NCI-H2196 (cell line): ENCODE results near the gene CCNI.

Experiments
- DNase-seq: peaks from one replicate; lab custom pipeline; 2025; ENCODE audit not compliant: unreplicated experiment; lab: John Stamatoyannopoulos, UW

The CCNI gene

DNA sequence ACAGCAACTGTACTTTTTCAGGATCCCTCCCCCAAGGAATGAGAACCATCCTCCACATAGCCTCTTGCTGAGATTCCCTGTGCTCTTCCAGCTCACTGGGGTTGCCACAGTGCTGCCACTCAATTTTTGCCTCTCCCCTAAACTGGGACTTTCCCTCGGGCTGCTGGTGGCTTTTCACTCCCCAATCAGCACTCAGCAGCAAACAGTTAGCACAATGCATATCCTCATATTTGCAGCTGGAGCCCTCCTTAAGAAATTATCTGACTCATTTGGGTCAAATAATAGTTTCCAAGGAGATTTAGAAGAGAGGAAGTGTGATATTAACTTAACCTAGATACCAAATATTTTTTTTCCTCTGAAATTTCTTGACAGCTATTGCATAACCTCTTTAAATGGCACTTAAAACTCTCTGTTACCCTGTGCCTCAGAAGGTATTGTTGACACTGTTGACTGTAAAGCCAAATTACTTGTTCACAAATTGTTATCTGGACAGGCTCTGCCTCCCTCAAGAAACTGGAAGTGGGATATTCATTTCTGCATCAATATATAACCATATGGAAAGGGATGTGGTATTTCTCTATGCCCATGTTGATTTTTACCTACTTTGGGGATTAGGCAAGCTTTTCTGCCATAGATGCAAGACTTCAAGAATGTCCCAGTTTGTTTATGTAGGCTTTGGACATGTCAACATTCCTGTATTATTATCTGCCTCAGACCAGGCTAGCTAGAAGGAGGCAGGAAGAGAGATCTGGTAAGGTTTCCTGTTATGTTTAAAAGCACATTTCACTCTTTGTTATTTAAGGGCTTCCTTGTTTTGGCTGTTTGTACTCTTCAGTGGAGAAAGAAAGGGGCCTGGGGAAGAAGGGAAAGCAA lies 68.2 kb downstream of the CCNI start:
- DNase-seq: no peak

DNA sequence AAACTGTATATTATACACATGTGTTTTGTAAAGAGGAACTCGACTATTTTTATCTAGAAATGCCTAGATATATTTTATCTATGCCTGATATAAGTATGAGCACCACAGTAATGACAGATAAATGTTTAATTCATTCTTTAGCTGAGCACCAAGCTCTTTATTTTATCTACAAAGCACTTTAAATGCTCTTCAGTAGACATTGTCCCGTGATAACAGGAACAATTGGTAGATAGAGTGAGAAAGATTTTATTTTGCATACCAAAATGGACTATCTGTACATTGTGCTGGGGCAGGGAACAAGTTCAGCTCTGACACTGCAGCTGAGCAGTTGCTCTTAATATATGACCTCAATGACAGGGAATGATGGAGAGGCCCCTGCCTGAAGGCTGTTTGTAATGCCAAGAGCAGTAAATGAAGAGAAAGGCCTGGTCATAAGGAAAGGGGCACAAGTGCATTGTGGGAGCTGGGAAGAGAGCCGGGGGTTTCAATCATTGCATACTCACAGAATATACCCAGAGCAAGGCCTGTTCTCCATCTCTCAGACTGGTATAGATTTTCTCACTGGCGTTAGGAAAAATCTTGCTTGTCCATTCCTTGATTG lies 68.9 kb downstream of the CCNI start:
- DNase-seq: no peak

DNA sequence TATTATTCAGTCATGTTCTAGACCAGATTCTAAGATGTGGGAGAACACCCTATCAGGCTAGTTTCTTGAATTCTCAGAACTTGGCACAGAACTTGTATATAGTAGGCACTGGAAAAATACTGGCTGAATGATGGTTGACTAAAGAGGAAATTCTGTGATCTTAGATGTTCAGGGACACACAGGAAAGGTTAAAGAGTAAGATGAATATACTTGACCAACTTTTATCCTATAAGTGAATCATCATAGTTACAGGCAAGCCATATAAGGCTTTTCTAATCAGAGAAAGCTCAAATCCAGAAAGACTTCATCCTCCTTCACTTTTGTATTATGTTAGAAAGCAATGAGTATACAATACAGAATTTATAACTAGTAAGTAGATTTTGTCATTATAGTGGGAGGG lies 72.4 kb downstream of the CCNI start:
- DNase-seq: no peak

DNA sequence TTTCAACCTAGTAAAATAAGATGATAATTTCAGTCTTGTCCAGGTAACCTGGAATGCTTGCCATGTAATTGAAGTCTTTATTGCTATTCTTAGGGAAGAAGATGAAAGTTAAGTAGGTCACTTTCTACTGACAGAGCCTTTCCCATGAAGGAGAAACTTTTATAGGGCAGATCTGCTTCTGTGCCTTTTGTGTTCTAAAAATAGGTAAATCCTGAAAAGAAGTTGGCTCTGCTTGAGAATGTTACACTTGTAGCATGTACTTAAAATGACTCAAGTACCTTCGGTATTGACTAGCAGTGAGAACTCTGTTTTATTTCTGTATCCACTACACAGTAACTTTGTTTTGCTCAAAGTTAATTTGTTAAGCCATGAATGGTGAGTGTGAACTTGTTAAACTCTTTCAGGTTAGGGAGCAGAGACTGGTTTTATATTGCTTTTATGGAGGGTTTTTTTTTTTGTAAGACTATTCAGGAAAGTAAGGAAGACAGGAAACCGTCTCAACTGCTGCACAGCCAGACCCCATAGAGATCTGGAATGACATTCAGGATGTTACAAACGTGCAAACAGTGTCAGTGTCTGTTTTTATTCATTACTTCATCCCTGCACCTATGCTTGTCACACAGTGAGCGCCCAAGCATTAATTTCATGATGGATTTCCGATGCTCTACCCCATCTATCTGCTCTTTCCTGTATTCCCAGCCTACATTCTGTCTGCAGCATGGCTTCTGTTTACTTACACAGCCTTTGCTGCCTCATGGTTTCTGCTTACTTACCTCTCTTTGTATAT lies 73.3 kb downstream of the CCNI start:
- no peak for DNase-seq

DNA sequence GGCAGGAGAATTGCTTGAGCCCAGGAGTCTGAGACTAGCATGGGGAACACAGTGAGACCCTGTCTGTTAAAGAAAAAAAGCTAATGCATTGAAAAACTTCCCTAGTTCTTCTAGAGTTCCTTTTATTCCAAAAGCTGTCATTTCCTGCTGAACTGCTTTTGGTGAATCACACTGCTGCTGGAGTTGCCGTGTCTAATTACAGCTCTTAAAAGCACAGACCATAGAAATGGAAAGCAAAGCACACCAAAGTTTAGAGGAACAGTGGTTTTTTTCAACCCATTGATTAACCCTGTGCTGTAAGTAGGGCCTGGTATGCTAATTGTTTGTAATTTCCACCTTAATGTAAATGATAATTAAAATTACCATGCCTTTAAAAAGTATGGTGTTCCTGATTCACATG lies 73.9 kb downstream of the CCNI start:
- DNase-seq: no peak

DNA sequence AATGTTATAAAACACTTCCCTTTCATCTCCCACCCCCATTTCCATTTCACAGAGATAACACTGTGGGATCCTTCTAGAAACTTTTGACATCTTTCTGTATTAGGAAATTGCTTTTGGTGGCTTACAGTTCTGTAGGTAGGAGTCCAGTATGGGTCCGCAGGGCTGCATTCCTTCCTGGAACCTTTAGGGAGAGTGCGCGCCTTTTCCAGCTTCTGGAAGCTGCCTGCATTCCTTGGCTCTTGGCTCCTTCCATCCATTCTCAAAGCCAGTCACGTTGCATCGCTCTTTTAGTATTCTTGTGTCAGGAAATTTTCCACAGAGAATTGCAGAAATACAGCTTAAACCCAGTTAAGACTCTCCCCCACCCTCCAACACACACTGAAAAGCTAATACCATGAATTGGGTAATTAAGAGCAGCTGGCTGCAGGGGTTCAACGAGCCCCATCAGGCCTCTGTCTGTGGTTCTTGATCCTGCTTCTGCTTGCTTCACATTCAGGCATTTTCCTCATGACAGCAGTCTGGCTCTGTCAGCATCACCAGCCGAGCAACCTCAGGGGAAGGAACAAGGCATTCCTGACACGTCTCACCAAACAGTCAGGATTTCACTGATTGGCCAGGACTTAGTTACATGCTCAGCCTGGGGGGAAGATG lies 77.4 kb downstream of the CCNI start:
- DNase-seq: no peak

DNA sequence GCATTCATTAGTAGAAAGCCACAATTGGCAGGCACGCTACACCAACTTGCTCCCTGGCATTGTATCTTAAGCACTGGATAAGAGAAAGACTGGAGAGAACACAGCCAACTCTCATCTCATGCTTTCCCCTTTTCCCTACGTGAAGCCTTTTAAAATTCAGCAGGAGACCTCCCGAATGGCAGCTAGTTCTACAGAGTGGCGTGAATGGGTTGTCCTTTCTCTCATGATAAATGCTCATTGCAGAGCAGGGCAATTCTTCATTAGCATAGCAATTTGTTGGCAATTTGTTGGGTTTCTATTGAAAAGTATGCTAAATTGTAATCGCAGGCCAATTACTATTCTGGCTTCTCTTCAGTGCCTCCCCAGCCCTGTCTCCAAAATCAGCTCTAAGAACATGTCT lies 78.3 kb downstream of the CCNI start:
- no peak for DNase-seq
